HCT116 (cell line): ENCODE data around the gene RAPGEF3.

Source experiments
- ATF3 ChIP-seq: IDR thresholded peaks from 2 replicates; pipeline ENCODE4 v1.6.1; 2012
- CTCF ChIP-seq, 3 experiments: fragments of 200-600 bp in 1 of 3; sonication (generic) in 1 of 3; IDR thresholded peaks in 2 of 3; conservative IDR thresholded peaks in 1 of 3; 2 replicates each; pipeline ENCODE4 v1.5.1; 2012 to 2017; ENCODE audit warnings: low read depth in 2 of 3, low read length in 2 of 3, antibody characterized with exemption in 1 of 3, borderline replicate concordance in 1 of 3, control low read depth in 1 of 3, mild to moderate bottlenecking in 1 of 3, mixed read lengths in 1 of 3, mixed run types in 1 of 3, moderate library complexity in 1 of 3; ENCODE audit not compliant: insufficient read depth in 1 of 3
- EZH2 ChIP-seq: fragments of 200-600 bp; sonication (generic); IDR thresholded peaks from 2 replicates; pipeline ENCODE4 v1.6.1; 2017; ENCODE audit warnings: antibody characterized with exemption, mixed run types
- EZH2phosphoT487 ChIP-seq: fragments of 200-600 bp; IDR thresholded peaks from 2 replicates; pipeline ENCODE4 v1.6.1; 2018; ENCODE audit warnings: antibody characterized with exemption, borderline replicate concordance
- MAX ChIP-seq: IDR thresholded peaks from 2 replicates; pipeline ENCODE4 v1.6.1; 2012
- SRF ChIP-seq: IDR thresholded peaks from 2 replicates; pipeline ENCODE4 v1.6.1; 2012; ENCODE audit warnings: low read depth
- YY1 ChIP-seq: IDR thresholded peaks from 2 replicates; pipeline ENCODE4 v1.6.1; 2011; ENCODE audit warnings: low read length, low read depth, moderate library complexity, mild to moderate bottlenecking; ENCODE audit not compliant: insufficient replicate concordance; ENCODE audit errors: extremely low read depth
- ZBTB33 ChIP-seq: IDR thresholded peaks from 2 replicates; pipeline ENCODE4 v1.6.1; 2011; ENCODE audit warnings: mild to moderate bottlenecking, low read length, moderate library complexity; ENCODE audit not compliant: insufficient replicate concordance; ENCODE audit errors: extremely low read depth
- ZNF274 ChIP-seq: fragments of 200-500 bp; sonication (Bioruptor generic); IDR thresholded peaks from 2 replicates; pipeline ENCODE4 v1.6.1; 2014; ENCODE audit warnings: mild to moderate bottlenecking, low read depth, low read length, inconsistent platforms

- TF ChIP-seq YY1 = no peak
- TF ChIP-seq ATF3 = no peak
- peak; percentile 62 to 66 (median 63); a peak in 5 of 6 replicates for TF ChIP-seq CTCF (IDR thresholded peaks at IDR 0.05 in 2 of 3, conservative IDR thresholded peaks at IDR 0.05 in 1 of 3; ENCODE audit: borderline replicate concordance in 1 of 3, insufficient read depth in 1 of 3, low read depth in 2 of 3, low read length in 2 of 3)
- TF ChIP-seq MAX = no peak
- no peak for TF ChIP-seq ZBTB33
- TF ChIP-seq EZH2phosphoT487 = no peak
- no peak for TF ChIP-seq ZNF274
- TF ChIP-seq SRF = no peak
- TF ChIP-seq EZH2 = no peak
Measured at GRCh38 chr12:47686645-47687240, 71.9 kb downstream of the RAPGEF3 start.
